ENCODE data around the gene SGMS1. TPM values are rescaled to one million over a fixed set of nuclear protein-coding genes. Genes with fewer than 3 reads are reported as not detected.

Gene SGMS1
- total RNA-seq, 4 donors from 2014 or later: 139 to 198 (median 173) TPM

- 39% methylated on average over 1 of the region's 1 CpG for WGBS
- Histone ChIP-seq H3K4me1 (peaks cover 15% of the 10 kb centered on the region), H3K9me3 (no peaks in the 10 kb centered on the region), H3K27me3 (no peaks in the 10 kb centered on the region), H3K4me3 (no peak overlapping the region), H3K36me3 (peaks cover 18% of the 10 kb centered on the region), H3K27ac (peak overlapping the region; percentile 69)
- DNase-seq (ENCODE audit: low spot score in 2 of 2): no peak
- TF ChIP-seq EP300 (IDR thresholded peaks at IDR 0.05) (no peak), POLR2A (IDR thresholded peaks at IDR 0.05) (no peak), CTCF (IDR thresholded peaks at IDR 0.05) (no peak), POLR2AphosphoS5 (IDR thresholded peaks at IDR 0.05) (no peak)
Observed at GRCh38 chr10:50586740-50587088, 37.0 kb downstream of the SGMS1 start.

GRCh38 chr10:50585921-50586739 is 37.6 kb downstream of the SGMS1 start:
- Histone ChIP-seq H3K27me3 (no peaks in the 10 kb centered on the region), H3K36me3 (peaks cover 18% of the 10 kb centered on the region), H3K27ac (peak overlapping the region; percentile 69), H3K4me1 (peaks cover 15% of the 10 kb centered on the region), H3K4me3 (no peak overlapping the region), H3K9me3 (no peaks in the 10 kb centered on the region)
- TF ChIP-seq POLR2AphosphoS5 (IDR thresholded peaks at IDR 0.05): peak in 1 of 3 donors; percentile 37
- no peak for TF ChIP-seq CTCF (IDR thresholded peaks at IDR 0.05)
- TF ChIP-seq POLR2A (IDR thresholded peaks at IDR 0.05): no peak
- TF ChIP-seq EP300 (IDR thresholded peaks at IDR 0.05): no peak
- no peak for DNase-seq (ENCODE audit: low spot score in 2 of 2)
- WGBS: 45% methylated on average over 6 of the region's 6 CpGs

GRCh38 chr10:50582766-50583762 is 40.7 kb downstream of the SGMS1 start:
- TF ChIP-seq CTCF (IDR thresholded peaks at IDR 0.05): no peak
- TF ChIP-seq EP300 (IDR thresholded peaks at IDR 0.05): no peak
- no peak for TF ChIP-seq POLR2A (IDR thresholded peaks at IDR 0.05)
- no peak for TF ChIP-seq POLR2AphosphoS5 (IDR thresholded peaks at IDR 0.05)
- DNase-seq (ENCODE audit: low spot score in 2 of 2): no peak
- Histone ChIP-seq H3K27ac (no peak overlapping the region), H3K36me3 (peaks cover 1% of the 10 kb centered on the region), H3K27me3 (no peaks in the 10 kb centered on the region), H3K9me3 (no peaks in the 10 kb centered on the region), H3K4me1 (peaks cover 36% of the 10 kb centered on the region), H3K4me3 (no peak overlapping the region)
- 98% methylated on average over 2 of the region's 2 CpGs for WGBS

- Histone ChIP-seq H3K9me3 (no peaks in the 10 kb centered on the region), H3K27ac (no peak overlapping the region)
- 78% methylated on average over 5 of the region's 5 CpGs for WGBS
Observed at GRCh38 chr10:50582046-50582445, 41.7 kb downstream of the SGMS1 start.

More at GRCh38 chr10:50582046-50582445, 41.7 kb downstream of the SGMS1 start:
- TF ChIP-seq CTCF (IDR thresholded peaks at IDR 0.05) (no peak), POLR2AphosphoS5 (IDR thresholded peaks at IDR 0.05) (no peak), EP300 (IDR thresholded peaks at IDR 0.05) (no peak), POLR2A (IDR thresholded peaks at IDR 0.05) (no peak)
- Histone ChIP-seq H3K27me3 (no peaks in the 10 kb centered on the region), H3K36me3 (no peaks in the 10 kb centered on the region), H3K4me1 (peaks cover 44% of the 10 kb centered on the region), H3K4me3 (no peak overlapping the region)
- no peak for DNase-seq (ENCODE audit: low spot score in 2 of 2)
